Measurements from ENCODE around the gene SBNO2. TPM values are rescaled to one million over a fixed set of nuclear protein-coding genes. Genes with fewer than 3 reads are reported as not detected.

The SBNO2 gene
- total RNA-seq, 5 donors from 2014 or later (not counting 1 experiment from before 2014, with no cell fraction given): 90.2 to 115 (median 106) TPM

GRCh38 chr19:1145635-1146411, 28.2 kb downstream of the SBNO2 start:
- H3K27ac Mint-ChIP-seq: no peak overlapping the region

GRCh38 chr19:1144741-1145140, 29.3 kb downstream of the SBNO2 start:
- peaks cover 21% of the 10 kb centered on the region for H3K36me3 Mint-ChIP-seq
- peaks cover 12 to 21% of the 10 kb centered on the region in 2 donors for H3K36me3 ChIP-seq (ENCODE audit: control insufficient read depth in 2 of 2, extremely low read depth in 1 of 2, insufficient read depth in 1 of 2, low read length in 1 of 2)
- H3K9me3 Mint-ChIP-seq: peaks cover 0 to 6% (median 0%) of the 10 kb centered on the region in 3 donors
- no peak for ATAC-seq (replicated peaks in 1 of 4)
- DNase-seq: no peak
- peaks cover 0 to 6% of the 10 kb centered on the region in 2 experiments for H3K4me1 ChIP-seq (ENCODE audit: control insufficient read depth in 1 of 2, extremely low read depth in 1 of 2, insufficient read depth in 2 of 2, low read length in 2 of 2)
- ChIA-PET POLR2A (no interaction called here), CTCF (no interaction called here)
- H3K27ac Mint-ChIP-seq: peak overlapping the region in 1 of 2 donors; percentile 52
- H3K27me3 Mint-ChIP-seq: no peaks in the 10 kb centered on the region
- no peak overlapping the region for H3K4me3 Mint-ChIP-seq
- H3K27me3 ChIP-seq (replicated peaks in 1 of 2; ENCODE audit: control insufficient read depth in 2 of 2, extremely low read depth in 1 of 2, insufficient read depth in 2 of 2, low read length in 1 of 2): no peaks in the 10 kb centered on the region
- peaks cover 2 to 19% (median 3%) of the 10 kb centered on the region in 3 donors for H3K4me1 Mint-ChIP-seq
- H3K4me3 ChIP-seq (ENCODE audit: control insufficient read depth in 1 of 2, extremely low read depth in 1 of 2, low read length in 1 of 2): no peak overlapping the region
- no peaks in the 10 kb centered on the region for H3K9me3 ChIP-seq
- H3K27ac ChIP-seq (ENCODE audit: low read length): no peak overlapping the region
- 100% methylated on average over 1 of the region's 1 CpG for WGBS (ENCODE audit: insufficient coverage)

More at GRCh38 chr19:1145635-1146411, 28.2 kb downstream of the SBNO2 start:
- Mint-ChIP-seq H3K27me3 (no peaks in the 10 kb centered on the region), H3K4me3 (no peak overlapping the region), H3K9me3 (peaks cover 0 to 5% (median 0%) of the 10 kb centered on the region in 3 donors), H3K4me1 (peaks cover 2 to 18% (median 3%) of the 10 kb centered on the region in 3 donors), H3K36me3 (peaks cover 17% of the 10 kb centered on the region)
- Histone ChIP-seq H3K27me3 (replicated peaks in 1 of 2; ENCODE audit: control insufficient read depth in 2 of 2, extremely low read depth in 1 of 2, insufficient read depth in 2 of 2, low read length in 1 of 2) (no peaks in the 10 kb centered on the region), H3K4me1 (ENCODE audit: control insufficient read depth in 1 of 2, extremely low read depth in 1 of 2, insufficient read depth in 2 of 2, low read length in 2 of 2) (peaks cover 0 to 6% of the 10 kb centered on the region in 2 experiments), H3K36me3 (ENCODE audit: control insufficient read depth in 2 of 2, extremely low read depth in 1 of 2, insufficient read depth in 1 of 2, low read length in 1 of 2) (peaks cover 12 to 21% of the 10 kb centered on the region in 2 donors), H3K4me3 (ENCODE audit: control insufficient read depth in 1 of 2, extremely low read depth in 1 of 2, low read length in 1 of 2) (no peak overlapping the region), H3K27ac (ENCODE audit: low read length) (no peak overlapping the region), H3K9me3 (no peaks in the 10 kb centered on the region)
- POLR2A ChIA-PET: no interaction called here
- ATAC-seq (replicated peaks in 1 of 4): no peak
- WGBS (ENCODE audit: insufficient coverage): 98% methylated on average over 24 of the region's 26 CpGs
- CTCF ChIA-PET: no interaction called here
- DNase-seq: no peak

- Mint-ChIP-seq H3K4me1 (peaks cover 0 to 22% (median 3%) of the 10 kb centered on the region in 3 donors), H3K9me3 (peaks cover 0 to 8% (median 0%) of the 10 kb centered on the region in 3 donors), H3K27ac (no peak overlapping the region), H3K36me3 (peaks cover 25% of the 10 kb centered on the region), H3K4me3 (no peak overlapping the region), H3K27me3 (no peaks in the 10 kb centered on the region)
- WGBS (ENCODE audit: insufficient coverage): 90% methylated on average over 33 of the region's 33 CpGs
- no peaks in the 10 kb centered on the region for H3K9me3 ChIP-seq
- H3K4me1 ChIP-seq (ENCODE audit: control insufficient read depth in 1 of 2, extremely low read depth in 1 of 2, insufficient read depth in 2 of 2, low read length in 2 of 2): peaks cover 0 to 2% of the 10 kb centered on the region in 2 experiments
- DNase-seq (no peak), ATAC-seq (replicated peaks in 1 of 4) (no peak)
- H3K27me3 ChIP-seq (replicated peaks in 1 of 2; ENCODE audit: control insufficient read depth in 2 of 2, extremely low read depth in 1 of 2, insufficient read depth in 2 of 2, low read length in 1 of 2): no peaks in the 10 kb centered on the region
- no peak overlapping the region for H3K4me3 ChIP-seq (ENCODE audit: control insufficient read depth in 1 of 2, extremely low read depth in 1 of 2, low read length in 1 of 2)
- CTCF ChIA-PET: no interaction called here
- peaks cover 14 to 21% of the 10 kb centered on the region in 2 donors for H3K36me3 ChIP-seq (ENCODE audit: control insufficient read depth in 2 of 2, extremely low read depth in 1 of 2, insufficient read depth in 1 of 2, low read length in 1 of 2)
- POLR2A ChIA-PET: no interaction called here
- no peak overlapping the region for H3K27ac ChIP-seq (ENCODE audit: low read length)
Observed at GRCh38 chr19:1143828-1144399, 30.2 kb downstream of the SBNO2 start.

GRCh38 chr19:1141944-1142343, 32.1 kb downstream of the SBNO2 start:
- Mint-ChIP-seq H3K4me3 (no peak overlapping the region), H3K9me3 (peaks cover 0 to 8% (median 0%) of the 10 kb centered on the region in 3 donors), H3K4me1 (peaks cover 0 to 22% (median 3%) of the 10 kb centered on the region in 3 donors), H3K27me3 (no peaks in the 10 kb centered on the region), H3K27ac (no peak overlapping the region), H3K36me3 (peaks cover 29% of the 10 kb centered on the region)
- ChIA-PET CTCF (no interaction called here), POLR2A (no interaction called here)
- 83% methylated on average over 5 of the region's 5 CpGs for WGBS (ENCODE audit: insufficient coverage)
- no peak for DNase-seq
- Histone ChIP-seq H3K36me3 (ENCODE audit: control insufficient read depth in 2 of 2, extremely low read depth in 1 of 2, insufficient read depth in 1 of 2, low read length in 1 of 2) (peaks cover 14 to 15% of the 10 kb centered on the region in 2 donors), H3K27me3 (replicated peaks in 1 of 2; ENCODE audit: control insufficient read depth in 2 of 2, extremely low read depth in 1 of 2, insufficient read depth in 2 of 2, low read length in 1 of 2) (no peaks in the 10 kb centered on the region), H3K9me3 (no peaks in the 10 kb centered on the region), H3K4me3 (ENCODE audit: control insufficient read depth in 1 of 2, extremely low read depth in 1 of 2, low read length in 1 of 2) (no peak overlapping the region), H3K4me1 (ENCODE audit: control insufficient read depth in 1 of 2, extremely low read depth in 1 of 2, insufficient read depth in 2 of 2, low read length in 2 of 2) (peaks cover 0 to 2% of the 10 kb centered on the region in 2 experiments), H3K27ac (ENCODE audit: low read length) (no peak overlapping the region)
- ATAC-seq (replicated peaks in 1 of 4): peak in 2 of 4 experiments; percentile 23

GRCh38 chr19:1140272-1141027, 33.6 kb downstream of the SBNO2 start:
- H3K27ac ChIP-seq (ENCODE audit: low read length): no peak overlapping the region
- ChIA-PET POLR2A (no interaction called here), CTCF (no interaction called here)
- H3K4me3 ChIP-seq (ENCODE audit: control insufficient read depth in 1 of 2, extremely low read depth in 1 of 2, low read length in 1 of 2): no peak overlapping the region
- H3K27me3 ChIP-seq (replicated peaks in 1 of 2; ENCODE audit: control insufficient read depth in 2 of 2, extremely low read depth in 1 of 2, insufficient read depth in 2 of 2, low read length in 1 of 2): no peaks in the 10 kb centered on the region
- Mint-ChIP-seq H3K4me3 (no peak overlapping the region), H3K27me3 (no peaks in the 10 kb centered on the region), H3K9me3 (peaks cover 0 to 8% (median 0%) of the 10 kb centered on the region in 3 donors), H3K36me3 (peaks cover 29% of the 10 kb centered on the region), H3K4me1 (peaks cover 8 to 29% (median 10%) of the 10 kb centered on the region in 3 donors), H3K27ac (peak overlapping the region in 1 of 2 donors; percentile 34)
- WGBS (ENCODE audit: insufficient coverage): 97% methylated on average over 25 of the region's 39 CpGs
- peaks cover 0 to 13% of the 10 kb centered on the region in 2 experiments for H3K4me1 ChIP-seq (ENCODE audit: control insufficient read depth in 1 of 2, extremely low read depth in 1 of 2, insufficient read depth in 2 of 2, low read length in 2 of 2)
- H3K9me3 ChIP-seq: no peaks in the 10 kb centered on the region
- ATAC-seq (replicated peaks in 1 of 4) (no peak), DNase-seq (no peak)
- peaks cover 14 to 15% of the 10 kb centered on the region in 2 donors for H3K36me3 ChIP-seq (ENCODE audit: control insufficient read depth in 2 of 2, extremely low read depth in 1 of 2, insufficient read depth in 1 of 2, low read length in 1 of 2)

GRCh38 chr19:1139126-1139525, 34.9 kb downstream of the SBNO2 start:
- H3K4me3 Mint-ChIP-seq: no peak overlapping the region
- peaks cover 14 to 15% of the 10 kb centered on the region in 2 donors for H3K36me3 ChIP-seq (ENCODE audit: control insufficient read depth in 2 of 2, extremely low read depth in 1 of 2, insufficient read depth in 1 of 2, low read length in 1 of 2)
- no peak overlapping the region for H3K27ac ChIP-seq (ENCODE audit: low read length)

More at GRCh38 chr19:1139126-1139525, 34.9 kb downstream of the SBNO2 start:
- no peak overlapping the region for H3K4me3 ChIP-seq (ENCODE audit: control insufficient read depth in 1 of 2, extremely low read depth in 1 of 2, low read length in 1 of 2)
- ATAC-seq (replicated peaks in 1 of 4) (no peak), DNase-seq (no peak)
- Mint-ChIP-seq H3K36me3 (peaks cover 23% of the 10 kb centered on the region), H3K27ac (no peak overlapping the region), H3K27me3 (no peaks in the 10 kb centered on the region), H3K4me1 (peaks cover 11 to 19% (median 13%) of the 10 kb centered on the region in 3 donors), H3K9me3 (peaks cover 0 to 8% (median 0%) of the 10 kb centered on the region in 3 donors)
- 94% methylated on average over 15 of the region's 15 CpGs for WGBS (ENCODE audit: insufficient coverage)
- no peaks in the 10 kb centered on the region for H3K9me3 ChIP-seq
- POLR2A ChIA-PET: no interaction called here
- H3K27me3 ChIP-seq (replicated peaks in 1 of 2; ENCODE audit: control insufficient read depth in 2 of 2, extremely low read depth in 1 of 2, insufficient read depth in 2 of 2, low read length in 1 of 2): no peaks in the 10 kb centered on the region
- H3K4me1 ChIP-seq (ENCODE audit: control insufficient read depth in 1 of 2, extremely low read depth in 1 of 2, insufficient read depth in 2 of 2, low read length in 2 of 2): peaks cover 0 to 17% of the 10 kb centered on the region in 2 experiments
- CTCF ChIA-PET: no interaction called here
